ENCODE measurements around the gene TIA1. TPM values are rescaled to one million over a fixed set of nuclear protein-coding genes. Genes with fewer than 3 reads are reported as not detected.

Gene TIA1
- total RNA-seq, 1 experiment from 2014 or later, result 149 TPM

GRCh38 chr2:70161069-70161534 lies 87.3 kb downstream of the TIA1 start:
- CTCF ChIA-PET, result no interaction called here
- Mint-ChIP-seq H3K27me3 (ENCODE audit: insufficient read depth, unreplicated experiment) (no peaks in the 10 kb centered on the region), H3K36me3 (ENCODE audit: insufficient read depth, unreplicated experiment) (peaks cover 29% of the 10 kb centered on the region), H3K4me1 (ENCODE audit: low read depth, unreplicated experiment) (no peaks in the 10 kb centered on the region), H3K4me3 (ENCODE audit: unreplicated experiment) (no peak overlapping the region), H3K9me3 (ENCODE audit: unreplicated experiment) (no peaks in the 10 kb centered on the region), H3K27ac (ENCODE audit: unreplicated experiment) (no peak overlapping the region)
- TF ChIP-seq, protein P1, sequence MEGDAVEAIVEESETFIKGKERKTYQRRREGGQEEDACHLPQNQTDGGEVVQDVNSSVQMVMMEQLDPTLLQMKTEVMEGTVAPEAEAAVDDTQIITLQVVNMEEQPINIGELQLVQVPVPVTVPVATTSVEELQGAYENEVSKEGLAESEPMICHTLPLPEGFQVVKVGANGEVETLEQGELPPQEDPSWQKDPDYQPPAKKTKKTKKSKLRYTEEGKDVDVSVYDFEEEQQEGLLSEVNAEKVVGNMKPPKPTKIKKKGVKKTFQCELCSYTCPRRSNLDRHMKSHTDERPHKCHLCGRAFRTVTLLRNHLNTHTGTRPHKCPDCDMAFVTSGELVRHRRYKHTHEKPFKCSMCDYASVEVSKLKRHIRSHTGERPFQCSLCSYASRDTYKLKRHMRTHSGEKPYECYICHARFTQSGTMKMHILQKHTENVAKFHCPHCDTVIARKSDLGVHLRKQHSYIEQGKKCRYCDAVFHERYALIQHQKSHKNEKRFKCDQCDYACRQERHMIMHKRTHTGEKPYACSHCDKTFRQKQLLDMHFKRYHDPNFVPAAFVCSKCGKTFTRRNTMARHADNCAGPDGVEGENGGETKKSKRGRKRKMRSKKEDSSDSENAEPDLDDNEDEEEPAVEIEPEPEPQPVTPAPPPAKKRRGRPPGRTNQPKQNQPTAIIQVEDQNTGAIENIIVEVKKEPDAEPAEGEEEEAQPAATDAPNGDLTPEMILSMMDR (IDR thresholded peaks at IDR 0.05; ENCODE audit: insufficient read depth in 1 of 2, low read depth in 1 of 2, low read length in 1 of 2, severe bottlenecking in 1 of 2, unreplicated experiment in 1 of 2), result no peak
- no peak for DNase-seq
- POLR2A ChIA-PET, result no interaction called here
- Histone ChIP-seq H3K4me1 (no peaks in the 10 kb centered on the region), H3K27me3 (replicated peaks; ENCODE audit: control insufficient read depth, insufficient read depth, low read length) (no peaks in the 10 kb centered on the region), H3K9me3 (no peaks in the 10 kb centered on the region), H3K36me3 (ENCODE audit: control insufficient read depth, insufficient read depth, low read length) (no peaks in the 10 kb centered on the region), H3K4me3 (ENCODE audit: low read depth, low read length) (no peak overlapping the region)
- BruUV-seq (replicated peaks), result no TSS peak
- intact Hi-C loops (cut with micrococcal nuclease; ENCODE audit: unreplicated experiment), result no loop called here

GRCh38 chr2:70160545-70160944 lies 87.9 kb downstream of the TIA1 start:
- no peaks in the 10 kb centered on the region for H3K9me3 Mint-ChIP-seq (ENCODE audit: unreplicated experiment)
- H3K27me3 ChIP-seq (replicated peaks; ENCODE audit: control insufficient read depth, insufficient read depth, low read length), result no peaks in the 10 kb centered on the region
- H3K36me3 Mint-ChIP-seq (ENCODE audit: insufficient read depth, unreplicated experiment), result peaks cover 27% of the 10 kb centered on the region
- H3K9me3 ChIP-seq, result no peaks in the 10 kb centered on the region
- DNase-seq, result no peak
- TF ChIP-seq, protein P1 (IDR thresholded peaks at IDR 0.05; ENCODE audit: insufficient read depth in 1 of 2, low read depth in 1 of 2, low read length in 1 of 2, severe bottlenecking in 1 of 2, unreplicated experiment in 1 of 2), result no peak
- CTCF ChIA-PET, result no interaction called here
- H3K4me3 ChIP-seq (ENCODE audit: low read depth, low read length), result no peak overlapping the region
- no peak overlapping the region for H3K4me3 Mint-ChIP-seq (ENCODE audit: unreplicated experiment)
- POLR2A ChIA-PET, result no interaction called here
- no TSS peak for BruUV-seq (replicated peaks)
- H3K4me1 ChIP-seq, result no peaks in the 10 kb centered on the region
- H3K4me1 Mint-ChIP-seq (ENCODE audit: low read depth, unreplicated experiment), result no peaks in the 10 kb centered on the region
- H3K27me3 Mint-ChIP-seq (ENCODE audit: insufficient read depth, unreplicated experiment), result no peaks in the 10 kb centered on the region
- intact Hi-C loops (cut with micrococcal nuclease; ENCODE audit: unreplicated experiment), result no loop called here
- H3K27ac Mint-ChIP-seq (ENCODE audit: unreplicated experiment), result no peak overlapping the region
- H3K36me3 ChIP-seq (ENCODE audit: control insufficient read depth, insufficient read depth, low read length), result no peaks in the 10 kb centered on the region

Small RNA genes within 50 kb of the gene (microRNA-seq; reads per million reads assigned to microRNA genes)
- not detected for gene MIR1285-2

Other genes with a start within 250 kb of the TIA1 start
- 308 and 319 TPM in 2 replicates for gene PCBP1, start 161.2 kb downstream of the TIA1 start, total RNA-seq (2022)
- gene C2orf42, start 57.6 kb downstream of the TIA1 start, total RNA-seq (2022), result 12.7 and 14.8 TPM in 2 replicates
- 114 and 119 TPM in 2 replicates for gene PCYOX1, start 9.5 kb upstream of the TIA1 start, total RNA-seq (2022)
- 410 and 416 TPM in 2 replicates for gene SNRPG, start 45.1 kb upstream of the TIA1 start, total RNA-seq (2022)
- gene FAM136A, start 53.4 kb upstream of the TIA1 start, total RNA-seq (2022), result 115 and 120 TPM in 2 replicates

Data from Caco-2 (cell line).